ENCODE results near the gene MYADM. TPM values are rescaled to one million over a fixed set of nuclear protein-coding genes. Genes with fewer than 3 reads are reported as not detected.

The MYADM gene
- total and polyA plus RNA-seq, 2 of the 13 experiments (the other 11 are each of a cell fraction or from before 2014, with no cell fraction given): 19.9 to 38.1 TPM

- TF ChIP-seq, protein P1, sequence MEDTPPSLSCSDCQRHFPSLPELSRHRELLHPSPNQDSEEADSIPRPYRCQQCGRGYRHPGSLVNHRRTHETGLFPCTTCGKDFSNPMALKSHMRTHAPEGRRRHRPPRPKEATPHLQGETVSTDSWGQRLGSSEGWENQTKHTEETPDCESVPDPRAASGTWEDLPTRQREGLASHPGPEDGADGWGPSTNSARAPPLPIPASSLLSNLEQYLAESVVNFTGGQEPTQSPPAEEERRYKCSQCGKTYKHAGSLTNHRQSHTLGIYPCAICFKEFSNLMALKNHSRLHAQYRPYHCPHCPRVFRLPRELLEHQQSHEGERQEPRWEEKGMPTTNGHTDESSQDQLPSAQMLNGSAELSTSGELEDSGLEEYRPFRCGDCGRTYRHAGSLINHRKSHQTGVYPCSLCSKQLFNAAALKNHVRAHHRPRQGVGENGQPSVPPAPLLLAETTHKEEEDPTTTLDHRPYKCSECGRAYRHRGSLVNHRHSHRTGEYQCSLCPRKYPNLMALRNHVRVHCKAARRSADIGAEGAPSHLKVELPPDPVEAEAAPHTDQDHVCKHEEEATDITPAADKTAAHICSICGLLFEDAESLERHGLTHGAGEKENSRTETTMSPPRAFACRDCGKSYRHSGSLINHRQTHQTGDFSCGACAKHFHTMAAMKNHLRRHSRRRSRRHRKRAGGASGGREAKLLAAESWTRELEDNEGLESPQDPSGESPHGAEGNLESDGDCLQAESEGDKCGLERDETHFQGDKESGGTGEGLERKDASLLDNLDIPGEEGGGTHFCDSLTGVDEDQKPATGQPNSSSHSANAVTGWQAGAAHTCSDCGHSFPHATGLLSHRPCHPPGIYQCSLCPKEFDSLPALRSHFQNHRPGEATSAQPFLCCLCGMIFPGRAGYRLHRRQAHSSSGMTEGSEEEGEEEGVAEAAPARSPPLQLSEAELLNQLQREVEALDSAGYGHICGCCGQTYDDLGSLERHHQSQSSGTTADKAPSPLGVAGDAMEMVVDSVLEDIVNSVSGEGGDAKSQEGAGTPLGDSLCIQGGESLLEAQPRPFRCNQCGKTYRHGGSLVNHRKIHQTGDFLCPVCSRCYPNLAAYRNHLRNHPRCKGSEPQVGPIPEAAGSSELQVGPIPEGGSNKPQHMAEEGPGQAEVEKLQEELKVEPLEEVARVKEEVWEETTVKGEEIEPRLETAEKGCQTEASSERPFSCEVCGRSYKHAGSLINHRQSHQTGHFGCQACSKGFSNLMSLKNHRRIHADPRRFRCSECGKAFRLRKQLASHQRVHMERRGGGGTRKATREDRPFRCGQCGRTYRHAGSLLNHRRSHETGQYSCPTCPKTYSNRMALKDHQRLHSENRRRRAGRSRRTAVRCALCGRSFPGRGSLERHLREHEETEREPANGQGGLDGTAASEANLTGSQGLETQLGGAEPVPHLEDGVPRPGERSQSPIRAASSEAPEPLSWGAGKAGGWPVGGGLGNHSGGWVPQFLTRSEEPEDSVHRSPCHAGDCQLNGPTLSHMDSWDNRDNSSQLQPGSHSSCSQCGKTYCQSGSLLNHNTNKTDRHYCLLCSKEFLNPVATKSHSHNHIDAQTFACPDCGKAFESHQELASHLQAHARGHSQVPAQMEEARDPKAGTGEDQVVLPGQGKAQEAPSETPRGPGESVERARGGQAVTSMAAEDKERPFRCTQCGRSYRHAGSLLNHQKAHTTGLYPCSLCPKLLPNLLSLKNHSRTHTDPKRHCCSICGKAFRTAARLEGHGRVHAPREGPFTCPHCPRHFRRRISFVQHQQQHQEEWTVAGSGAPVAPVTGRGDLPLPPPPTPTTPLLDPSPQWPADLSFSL (CRISPR knock-in tag; IDR thresholded peaks at IDR 0.05): no peak
- TF ChIP-seq RXRA (CRISPR knock-in tag; IDR thresholded peaks at IDR 0.05) (peak; percentile 85), MEIS2 (CRISPR knock-in tag; IDR thresholded peaks at IDR 0.05) (no peak), ZNF816 (CRISPR knock-in tag; IDR thresholded peaks at IDR 0.05; ENCODE audit: borderline replicate concordance) (peak; percentile 74; the same call in 1 of the 2 replicates), HES4 (CRISPR knock-in tag; IDR thresholded peaks at IDR 0.05; ENCODE audit: borderline replicate concordance) (no peak), ZNF17 (CRISPR knock-in tag; IDR thresholded peaks at IDR 0.05) (no peak), HNF1B (CRISPR knock-in tag; IDR thresholded peaks at IDR 0.05) (peak; percentile 89), ZNF556 (CRISPR knock-in tag; IDR thresholded peaks at IDR 0.05; ENCODE audit: borderline replicate concordance) (peak; percentile 91; the same call in 1 of the 2 replicates), ZNF138 (CRISPR knock-in tag; IDR thresholded peaks at IDR 0.05; ENCODE audit: low read depth) (no peak), RFXANK (CRISPR knock-in tag; IDR thresholded peaks at IDR 0.05) (0 out of 2 replicates have a peak, but pooled peaks have one; percentile 64), FOXP4 (CRISPR knock-in tag; IDR thresholded peaks at IDR 0.05) (peak; percentile 57)
- TF ChIP-seq, protein P2, sequence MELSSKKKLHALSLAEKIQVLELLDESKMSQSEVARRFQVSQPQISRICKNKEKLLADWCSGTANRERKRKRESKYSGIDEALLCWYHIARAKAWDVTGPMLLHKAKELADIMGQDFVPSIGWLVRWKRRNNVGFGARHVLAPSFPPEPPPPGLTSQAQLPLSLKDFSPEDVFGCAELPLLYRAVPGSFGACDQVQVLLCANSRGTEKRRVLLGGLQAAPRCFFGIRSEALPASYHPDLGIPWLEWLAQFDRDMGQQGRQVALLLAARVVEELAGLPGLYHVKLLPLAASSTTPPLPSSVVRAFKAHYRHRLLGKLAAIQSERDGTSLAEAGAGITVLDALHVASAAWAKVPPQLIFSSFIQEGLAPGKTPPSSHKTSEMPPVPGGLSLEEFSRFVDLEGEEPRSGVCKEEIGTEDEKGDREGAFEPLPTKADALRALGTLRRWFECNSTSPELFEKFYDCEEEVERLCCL (CRISPR knock-in tag; IDR thresholded peaks at IDR 0.05; ENCODE audit: borderline replicate concordance): no peak
- TF ChIP-seq, protein P3, sequence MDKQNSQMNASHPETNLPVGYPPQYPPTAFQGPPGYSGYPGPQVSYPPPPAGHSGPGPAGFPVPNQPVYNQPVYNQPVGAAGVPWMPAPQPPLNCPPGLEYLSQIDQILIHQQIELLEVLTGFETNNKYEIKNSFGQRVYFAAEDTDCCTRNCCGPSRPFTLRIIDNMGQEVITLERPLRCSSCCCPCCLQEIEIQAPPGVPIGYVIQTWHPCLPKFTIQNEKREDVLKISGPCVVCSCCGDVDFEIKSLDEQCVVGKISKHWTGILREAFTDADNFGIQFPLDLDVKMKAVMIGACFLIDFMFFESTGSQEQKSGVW (CRISPR knock-in tag; IDR thresholded peaks at IDR 0.05; ENCODE audit: borderline replicate concordance): no peak
- TF ChIP-seq, protein P4, sequence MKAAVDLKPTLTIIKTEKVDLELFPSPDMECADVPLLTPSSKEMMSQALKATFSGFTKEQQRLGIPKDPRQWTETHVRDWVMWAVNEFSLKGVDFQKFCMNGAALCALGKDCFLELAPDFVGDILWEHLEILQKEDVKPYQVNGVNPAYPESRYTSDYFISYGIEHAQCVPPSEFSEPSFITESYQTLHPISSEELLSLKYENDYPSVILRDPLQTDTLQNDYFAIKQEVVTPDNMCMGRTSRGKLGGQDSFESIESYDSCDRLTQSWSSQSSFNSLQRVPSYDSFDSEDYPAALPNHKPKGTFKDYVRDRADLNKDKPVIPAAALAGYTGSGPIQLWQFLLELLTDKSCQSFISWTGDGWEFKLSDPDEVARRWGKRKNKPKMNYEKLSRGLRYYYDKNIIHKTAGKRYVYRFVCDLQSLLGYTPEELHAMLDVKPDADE (CRISPR knock-in tag; IDR thresholded peaks at IDR 0.05): no peak
These were observed at the start of gene MYADM (continued) for GRCh38 chr19:53867225-53868090.

Data from HepG2 (cell line).